Activated CD4-positive, alpha-beta T cell treated with anti-CD3 and anti-CD28 coated beads for 1 hour (primary cell): ENCODE data around the gene DGKB.
"Not testable (repeated sequence)": the region's sequence is repeated elsewhere in the genome, so short reads cannot be mapped to it uniquely, and the experiment has no call there.

ENCODE experiments used
- DNase-seq: peaks from one replicate; pipeline ENCODE4 v3.0.0-alpha.2; 2020

The DGKB gene

GRCh38 chr7:14368285-14368684, 534.3 kb downstream of the DGKB start:
- DNase-seq, result no peak

GRCh38 chr7:14351167-14351566, 551.4 kb downstream of the DGKB start:
- no peak for DNase-seq

- no peak for DNase-seq
These were observed 561.3 kb downstream of the DGKB start for GRCh38 chr7:14341200-14341775.

- no peak for DNase-seq
These were observed 562.0 kb downstream of the DGKB start for GRCh38 chr7:14340393-14341074.

- no peak for DNase-seq
These were observed 562.7 kb downstream of the DGKB start for GRCh38 chr7:14339861-14340260.

- no peak for DNase-seq
These were observed 566.3 kb downstream of the DGKB start for GRCh38 chr7:14336256-14336655.

GRCh38 chr7:14332155-14332554, 570.4 kb downstream of the DGKB start:
- no peak for DNase-seq

GRCh38 chr7:14324767-14325166, 577.8 kb downstream of the DGKB start:
- DNase-seq, result no peak

GRCh38 chr7:14322724-14323123, 579.8 kb downstream of the DGKB start:
- DNase-seq, result no peak

- no peak for DNase-seq
These were observed 580.6 kb downstream of the DGKB start for GRCh38 chr7:14321947-14322346.

GRCh38 chr7:14309432-14309831, 593.1 kb downstream of the DGKB start:
- DNase-seq, result no peak

- DNase-seq, result no peak
These were observed 597.2 kb downstream of the DGKB start for GRCh38 chr7:14305233-14305866.

GRCh38 chr7:14303536-14303935, 599.0 kb downstream of the DGKB start:
- no peak for DNase-seq

- no peak for DNase-seq
These were observed 607.9 kb downstream of the DGKB start for GRCh38 chr7:14294637-14295036.

- DNase-seq, result no peak
These were observed 609.1 kb downstream of the DGKB start for GRCh38 chr7:14293434-14293833.

GRCh38 chr7:14292737-14293136, 609.8 kb downstream of the DGKB start:
- no peak for DNase-seq

- DNase-seq, result no peak
These were observed 612.6 kb downstream of the DGKB start for GRCh38 chr7:14289957-14290356.

GRCh38 chr7:14288701-14289100, 613.9 kb downstream of the DGKB start:
- DNase-seq, result no peak

- no peak for DNase-seq
These were observed 615.2 kb downstream of the DGKB start for GRCh38 chr7:14287398-14287797.

- no peak for DNase-seq
These were observed 616.5 kb downstream of the DGKB start for GRCh38 chr7:14286036-14286435.

- DNase-seq, result not testable (repeated sequence)
These were observed 623.3 kb downstream of the DGKB start for GRCh38 chr7:14279065-14279871.

- DNase-seq, result no peak
These were observed 627.2 kb downstream of the DGKB start for GRCh38 chr7:14275356-14275755.

- no peak for DNase-seq
These were observed 631.1 kb downstream of the DGKB start for GRCh38 chr7:14271441-14271840.

GRCh38 chr7:14270099-14270498, 632.5 kb downstream of the DGKB start:
- no peak for DNase-seq
